GM19239 (cell line): ENCODE results near the gene CHSY1.

Experiments
- DNase-seq: peaks from one replicate; pipeline ENCODE4 v3.0.0; 2011; ENCODE audit warnings: low spot score; ENCODE audit not compliant: insufficient read length
- FAIRE-seq: peaks from 2 replicates; lab custom pipeline; 2011; peaks lifted over from hg19 to GRCh38; lab: Jason Lieb, UNC

Gene CHSY1

GRCh38 chr15:101141926-101142527, 109.8 kb downstream of the CHSY1 start:
- no peak for FAIRE-seq
- no peak for DNase-seq

- FAIRE-seq (no peak), DNase-seq (no peak)
Measured at GRCh38 chr15:101140697-101141065, 111.2 kb downstream of the CHSY1 start.

GRCh38 chr15:101139986-101140696, 111.7 kb downstream of the CHSY1 start:
- no peak for FAIRE-seq

GRCh38 chr15:101138913-101139880, 112.7 kb downstream of the CHSY1 start:
- FAIRE-seq = peak; percentile 95

More at GRCh38 chr15:101139986-101140696, 111.7 kb downstream of the CHSY1 start:
- no peak for DNase-seq

GRCh38 chr15:101138086-101138660, 113.7 kb downstream of the CHSY1 start:
- FAIRE-seq (no peak), DNase-seq (no peak)

More at GRCh38 chr15:101138913-101139880, 112.7 kb downstream of the CHSY1 start:
- peak; percentile 64 for DNase-seq

- DNase-seq = no peak
- FAIRE-seq = peak; percentile 53
Measured at GRCh38 chr15:101137312-101137940, 114.4 kb downstream of the CHSY1 start.

GRCh38 chr15:101136381-101137268, 115.2 kb downstream of the CHSY1 start:
- DNase-seq (no peak), FAIRE-seq (no peak)

- peak; percentile 95 for FAIRE-seq
- DNase-seq = peak; percentile 62
Measured at GRCh38 chr15:101135532-101136166, 116.2 kb downstream of the CHSY1 start.

- FAIRE-seq = no peak
- DNase-seq = no peak
Measured at GRCh38 chr15:101134780-101135179, 117.1 kb downstream of the CHSY1 start.

- DNase-seq (no peak), FAIRE-seq (no peak)
Measured at GRCh38 chr15:101133751-101134261, 118.0 kb downstream of the CHSY1 start.

- DNase-seq (no peak), FAIRE-seq (no peak)
Measured at GRCh38 chr15:101133181-101133460, 118.7 kb downstream of the CHSY1 start.

- DNase-seq = no peak
- no peak for FAIRE-seq
Measured at GRCh38 chr15:101132390-101133180, 119.3 kb downstream of the CHSY1 start.

- FAIRE-seq (no peak), DNase-seq (no peak)
Measured at GRCh38 chr15:101131489-101132389, 120.1 kb downstream of the CHSY1 start.

- DNase-seq (no peak), FAIRE-seq (no peak)
Measured at GRCh38 chr15:101129851-101130380, 121.9 kb downstream of the CHSY1 start.

- DNase-seq = no peak
- FAIRE-seq = peak; percentile 4
Measured at GRCh38 chr15:101128221-101129015, 123.4 kb downstream of the CHSY1 start.
